ENCODE results near the gene INTS13. TPM values are rescaled to one million over a fixed set of nuclear protein-coding genes. Genes with fewer than 3 reads are reported as not detected.
A peak's percentile ranks its signal among the peaks of the same experiment; 100 is the strongest.

Gene INTS13
- polyA plus RNA-seq, 1 of the 3 experiments (the other 2 are of a cell fraction) = 7.2 TPM

DNA sequence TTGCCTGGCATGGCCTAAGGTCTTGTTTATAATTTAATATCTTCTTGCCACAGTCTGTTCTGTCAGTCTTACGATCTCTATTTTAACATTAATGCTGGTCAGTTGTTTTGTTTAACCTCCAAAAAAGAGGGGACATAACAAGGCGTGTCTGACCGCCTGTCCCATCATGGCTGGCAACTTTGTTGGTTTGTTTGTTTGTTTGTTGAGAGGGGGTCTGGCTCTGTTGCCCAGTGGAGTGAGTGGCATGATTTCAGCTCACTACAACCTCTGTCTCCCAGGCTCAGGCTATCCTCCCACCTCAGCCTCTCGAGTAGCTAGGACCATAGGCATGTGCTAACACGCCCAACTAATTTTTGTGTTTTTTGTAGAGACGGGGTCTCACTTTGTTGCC, 68.7 kb downstream of the INTS13 start:
- Histone ChIP-seq H3K9ac (no peak overlapping the region), H3K27me3 (ENCODE audit: insufficient read depth) (no peaks in the 10 kb centered on the region), H3K4me1 (ENCODE audit: control insufficient read depth in 1 of 2, insufficient read depth in 2 of 2, low read depth in 1 of 2, low read length in 1 of 2) (peaks cover 0 to 23% of the 10 kb centered on the region in 2 experiments; a peak in 2 of 4 replicates), H3K36me3 (replicated peaks in 1 of 2; ENCODE audit: control insufficient read depth in 1 of 2, insufficient read depth in 2 of 2, low read length in 1 of 2) (no peaks in the 10 kb centered on the region), H3K27ac (ENCODE audit: low read depth in 2 of 2, low read length in 1 of 2) (peak overlapping the region in 1 of 2 experiments; percentile 48; a peak in 1 of 4 replicates), H3K9me2 (no peaks in the 10 kb centered on the region), H3K79me2 (ENCODE audit: insufficient read depth) (no peaks in the 10 kb centered on the region), H3F3A (replicated peaks; ENCODE audit: insufficient read depth) (no peaks in the 10 kb centered on the region), H2AFZ (ENCODE audit: low read depth) (no peak overlapping the region), H3K9me3 (no peaks in the 10 kb centered on the region), H3K4me2 (no peak overlapping the region), H4K20me1 (ENCODE audit: insufficient read depth) (no peaks in the 10 kb centered on the region), H3K4me3 (ENCODE audit: low read depth in 2 of 2, low read length in 1 of 2) (no peak overlapping the region)
- DNase-seq = no peak
- POLR2A ChIA-PET = no interaction called here
- CTCF ChIA-PET = interaction anchor here (0.7 to 4.0 kb wide), 6 partner anchors 9 to 145 kb away, joined by 3 to 38 read pairs (median 4); partner anchors contain the start of genes ITPR2 and TM7SF3
- WGBS (ENCODE audit: low lambda C conversion rate) = 95% methylated on average over 6 of the region's 6 CpGs
- TF ChIP-seq FOXM1 (IDR thresholded peaks at IDR 0.05; ENCODE audit: low read depth) (no peak), CTCF (IDR thresholded peaks at IDR 0.05) (no peak), USF2 (IDR thresholded peaks at IDR 0.05; ENCODE audit: borderline replicate concordance, low read depth, low read length) (no peak), TCF12 (IDR thresholded peaks at IDR 0.05) (no peak)

DNA sequence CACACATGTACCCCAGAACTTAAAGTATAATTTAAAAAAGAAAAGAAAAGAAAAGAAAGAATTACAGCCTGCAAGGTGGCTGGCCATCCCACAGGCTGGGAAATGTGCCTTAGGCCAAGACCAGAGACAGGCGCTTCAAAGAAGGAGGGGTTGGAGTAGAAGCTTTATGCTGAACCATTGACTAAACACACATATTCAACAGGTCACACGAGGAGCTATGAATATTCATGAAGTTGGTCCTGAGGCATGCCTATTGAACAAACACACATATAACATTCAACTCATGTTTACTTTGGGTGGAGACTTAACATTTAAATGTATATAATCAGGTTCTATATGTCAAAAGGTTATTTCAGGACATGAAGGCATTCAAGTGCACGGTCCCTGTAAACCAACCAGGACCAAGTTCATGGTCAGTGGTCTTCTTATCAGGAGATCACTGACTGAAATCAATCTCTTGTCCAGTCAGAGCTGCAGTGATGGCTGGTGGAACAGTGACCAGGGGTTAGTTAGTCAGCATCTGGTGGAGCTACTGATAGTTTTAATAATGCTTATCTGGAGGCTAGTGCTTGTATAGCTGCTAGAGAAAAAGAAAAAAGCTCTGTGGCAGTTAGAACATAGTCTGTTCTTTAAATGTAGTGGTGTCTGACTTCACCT, 69.2 kb downstream of the INTS13 start:
- H3K27ac ChIP-seq (ENCODE audit: low read depth in 2 of 2, low read length in 1 of 2) = peak overlapping the region in 1 of 2 experiments; percentile 48; a peak in 1 of 4 replicates
- no peaks in the 10 kb centered on the region for H3K36me3 ChIP-seq (replicated peaks in 1 of 2; ENCODE audit: control insufficient read depth in 1 of 2, insufficient read depth in 2 of 2, low read length in 1 of 2)
- no peaks in the 10 kb centered on the region for H4K20me1 ChIP-seq (ENCODE audit: insufficient read depth)
- H3K9me2 ChIP-seq = no peaks in the 10 kb centered on the region
- H3K9ac ChIP-seq = no peak overlapping the region
- 90% methylated on average over 3 of the region's 3 CpGs for WGBS (ENCODE audit: low lambda C conversion rate)
- H3K4me2 ChIP-seq = no peak overlapping the region
- H3F3A ChIP-seq (replicated peaks; ENCODE audit: insufficient read depth) = no peaks in the 10 kb centered on the region
- CTCF ChIA-PET = interaction anchor here (0.7 to 4.0 kb wide), 4 partner anchors 9 to 145 kb away, joined by 3 to 38 read pairs (median 4); partner anchors contain the start of genes ITPR2 and TM7SF3
- peaks cover 0 to 23% of the 10 kb centered on the region in 2 experiments; a peak in 2 of 4 replicates for H3K4me1 ChIP-seq (ENCODE audit: control insufficient read depth in 1 of 2, insufficient read depth in 2 of 2, low read depth in 1 of 2, low read length in 1 of 2)
- no peak for DNase-seq
- H2AFZ ChIP-seq (ENCODE audit: low read depth) = no peak overlapping the region
- POLR2A ChIA-PET = no interaction called here
- no peaks in the 10 kb centered on the region for H3K9me3 ChIP-seq
- H3K79me2 ChIP-seq (ENCODE audit: insufficient read depth) = no peaks in the 10 kb centered on the region
- no peaks in the 10 kb centered on the region for H3K27me3 ChIP-seq (ENCODE audit: insufficient read depth)
- H3K4me3 ChIP-seq (ENCODE audit: low read depth in 2 of 2, low read length in 1 of 2) = no peak overlapping the region
- TF ChIP-seq ZBTB33 (IDR thresholded peaks at IDR 0.05; ENCODE audit: borderline replicate concordance, low read depth) = no peak
- no peak for TF ChIP-seq FOXM1 (IDR thresholded peaks at IDR 0.05; ENCODE audit: low read depth)
- TF ChIP-seq TEAD4 (IDR thresholded peaks at IDR 0.05; ENCODE audit: borderline replicate concordance, insufficient read depth) = no peak
- TF ChIP-seq YY1 (IDR thresholded peaks at IDR 0.05; ENCODE audit: low read depth) = no peak
- TF ChIP-seq SIN3A (IDR thresholded peaks at IDR 0.05; ENCODE audit: borderline replicate concordance, low read depth, low read length) = no peak
- TF ChIP-seq FOXJ3 (CRISPR knock-in tag; IDR thresholded peaks at IDR 0.05) = no peak
- TF ChIP-seq JUND (IDR thresholded peaks at IDR 0.05) = no peak
- TF ChIP-seq, protein P1, sequence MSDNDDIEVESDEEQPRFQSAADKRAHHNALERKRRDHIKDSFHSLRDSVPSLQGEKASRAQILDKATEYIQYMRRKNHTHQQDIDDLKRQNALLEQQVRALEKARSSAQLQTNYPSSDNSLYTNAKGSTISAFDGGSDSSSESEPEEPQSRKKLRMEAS (IDR thresholded peaks at IDR 0.05; ENCODE audit: low read depth) = no peak
- no peak for TF ChIP-seq NFIC (IDR thresholded peaks at IDR 0.05; ENCODE audit: borderline replicate concordance)
- no peak for TF ChIP-seq MXI1 (IDR thresholded peaks at IDR 0.05; ENCODE audit: low read depth, low read length)
- TF ChIP-seq CTCF (IDR thresholded peaks at IDR 0.05) = no peak
- no peak for TF ChIP-seq ELF1 (IDR thresholded peaks at IDR 0.05)
- TF ChIP-seq RCOR1 (IDR thresholded peaks at IDR 0.05; ENCODE audit: low read length) = no peak
- TF ChIP-seq EZH2phosphoT487 (IDR thresholded peaks at IDR 0.05; ENCODE audit: borderline replicate concordance, low read depth) = no peak
- TF ChIP-seq POLR2AphosphoS5 (IDR thresholded peaks at IDR 0.05; ENCODE audit: low read depth, low read length) = no peak
- no peak for TF ChIP-seq USF2 (IDR thresholded peaks at IDR 0.05; ENCODE audit: borderline replicate concordance, low read depth, low read length)
- TF ChIP-seq RXRA (IDR thresholded peaks at IDR 0.05; ENCODE audit: borderline replicate concordance, low read depth) = no peak

All from SK-N-SH (cell line).